GM18502 (cell line): ENCODE measurements around the gene TNFSF13B.

Experiments used
- ATAC-seq: cut with Tn5 transposase; IDR thresholded peaks from one replicate; pipeline ENCODE4 v1.9.1; 2021; ENCODE audit warnings: mild to moderate bottlenecking; ENCODE audit not compliant: unreplicated experiment, poor library complexity

TNFSF13B gene

GRCh38 chr13:108342369-108343289 is 73.1 kb downstream of the TNFSF13B start:
- ATAC-seq, result peak; percentile 87

GRCh38 chr13:108345016-108345415 is 75.5 kb downstream of the TNFSF13B start:
- ATAC-seq, result no peak

- ATAC-seq, result no peak
Measured at GRCh38 chr13:108346376-108346775, 76.9 kb downstream of the TNFSF13B start.

GRCh38 chr13:108349269-108349668 is 79.8 kb downstream of the TNFSF13B start:
- ATAC-seq, result no peak

GRCh38 chr13:108350579-108350978 is 81.1 kb downstream of the TNFSF13B start:
- ATAC-seq, result no peak

- no peak for ATAC-seq
Measured at GRCh38 chr13:108352599-108352998, 83.1 kb downstream of the TNFSF13B start.

- ATAC-seq, result no peak
Measured at GRCh38 chr13:108357228-108357627, 87.7 kb downstream of the TNFSF13B start.
